NCI-H2107 treated with DMSO at 0.1 percent for 48 hours (cell line): ENCODE measurements around the gene HS6ST2.

Source experiments
- DNase-seq: peaks from one replicate; lab custom pipeline; 2025; ENCODE audit not compliant: unreplicated experiment; lab: John Stamatoyannopoulos, UW

HS6ST2 gene

GRCh38 chrX:132624466-132624865 lies 334.0 kb downstream of the HS6ST2 start:
- DNase-seq, result no peak

DNA sequence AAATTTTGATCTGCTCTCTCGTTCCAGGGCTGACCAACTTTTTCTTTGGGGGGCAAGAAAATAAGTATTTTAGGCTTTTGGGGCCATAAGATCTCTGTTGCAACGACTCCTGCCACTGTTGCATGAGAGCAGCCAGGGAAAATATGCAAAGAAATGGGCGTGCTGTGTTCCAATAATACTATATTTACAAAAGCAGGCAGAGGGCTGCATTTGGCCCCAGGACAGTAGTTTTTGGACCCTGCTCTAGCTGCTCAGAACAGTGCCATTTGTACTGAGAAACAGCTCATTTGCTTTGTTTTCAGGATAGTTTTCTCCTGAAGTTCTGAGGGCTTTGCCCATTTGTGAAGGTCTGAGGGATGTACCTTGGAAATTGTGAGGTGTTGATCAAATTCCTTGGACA lies 334.5 kb downstream of the HS6ST2 start:
- DNase-seq, result no peak

GRCh38 chrX:132623300-132623699 lies 335.1 kb downstream of the HS6ST2 start:
- no peak for DNase-seq

- DNase-seq, result no peak
Measured at GRCh38 chrX:132622130-132622529, 336.3 kb downstream of the HS6ST2 start.

GRCh38 chrX:132618810-132619209 lies 339.6 kb downstream of the HS6ST2 start:
- DNase-seq, result no peak

DNA sequence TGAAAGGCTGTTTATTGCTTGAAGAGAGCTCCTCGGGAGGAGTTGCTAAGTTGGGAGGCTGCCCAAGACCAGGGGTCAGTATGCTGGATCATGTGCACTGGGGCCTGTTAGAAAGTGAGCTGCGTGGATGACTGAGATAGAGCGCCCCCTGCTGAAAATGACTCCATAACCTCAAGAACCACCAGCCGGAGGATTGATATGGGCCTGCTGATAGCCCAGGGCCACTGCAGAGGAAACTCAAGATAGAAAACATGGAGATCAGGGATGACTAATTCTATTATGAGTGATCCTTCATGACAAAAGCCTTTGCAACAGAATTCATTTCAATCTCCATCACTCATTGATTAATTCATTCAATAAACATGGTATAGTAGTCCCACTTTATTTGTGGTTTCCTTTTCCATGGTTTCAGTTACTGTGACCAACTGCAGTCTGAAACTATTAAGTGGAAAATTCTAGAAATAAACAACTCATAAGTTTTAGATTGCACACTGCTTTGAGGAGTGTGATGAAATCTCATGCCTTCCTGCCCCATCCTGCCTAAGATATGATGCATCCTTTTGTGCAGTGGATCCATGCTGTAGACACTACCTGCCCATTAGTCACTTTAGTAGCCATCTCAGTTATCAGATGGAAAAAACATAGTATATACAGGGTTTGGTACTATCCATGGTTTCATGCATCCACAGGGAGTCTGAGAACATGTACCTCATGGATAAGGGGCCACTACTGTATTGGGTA lies 342.9 kb downstream of the HS6ST2 start:
- DNase-seq, result peak; percentile 49

DNA sequence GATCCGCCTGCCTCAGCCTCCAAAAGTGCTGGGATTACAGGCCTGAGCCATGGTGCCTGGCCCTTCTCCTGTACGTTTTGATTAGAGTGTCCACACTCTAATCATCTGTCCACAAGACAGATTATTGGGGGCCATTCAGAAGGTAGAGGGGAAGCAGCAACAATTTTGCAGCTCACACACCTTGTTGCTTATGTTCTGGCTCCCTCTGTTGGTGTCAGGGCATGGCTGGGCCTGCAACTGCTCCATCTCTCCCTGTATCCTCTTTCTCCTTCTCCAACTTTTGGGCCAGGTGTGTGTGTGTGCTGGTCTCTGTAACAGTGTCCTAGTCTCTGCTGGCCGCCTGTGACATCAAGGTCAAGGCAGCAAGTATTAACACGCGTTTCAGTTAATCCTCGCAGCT lies 344.1 kb downstream of the HS6ST2 start:
- DNase-seq, result no peak

- no peak for DNase-seq
Measured at GRCh38 chrX:132613801-132614200, 344.6 kb downstream of the HS6ST2 start.

- DNase-seq, result peak; percentile 72
Measured at GRCh38 chrX:132612821-132613564, 345.4 kb downstream of the HS6ST2 start.

DNA sequence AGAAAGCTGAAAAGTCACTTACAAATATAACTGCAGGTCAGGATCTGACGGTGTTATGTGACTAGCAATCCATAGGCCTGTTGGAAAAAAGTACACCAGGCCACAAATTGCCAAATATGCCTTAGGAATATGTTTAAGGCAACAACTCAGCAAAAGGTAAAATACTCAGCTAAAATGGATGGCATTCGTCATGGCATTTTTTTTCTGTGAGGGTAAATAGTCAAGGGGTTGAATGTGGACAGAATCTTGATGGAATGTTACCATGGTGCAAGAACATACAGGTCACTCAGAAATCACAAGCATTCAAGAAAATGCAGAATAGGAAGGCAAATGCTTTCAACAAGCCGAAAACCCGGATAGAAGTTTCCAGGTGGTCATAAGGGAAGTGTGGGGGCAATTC lies 347.9 kb downstream of the HS6ST2 start:
- DNase-seq, result no peak

GRCh38 chrX:132609362-132609848 lies 349.0 kb downstream of the HS6ST2 start:
- no peak for DNase-seq

GRCh38 chrX:132603700-132604286 lies 354.6 kb downstream of the HS6ST2 start:
- DNase-seq, result no peak

DNA sequence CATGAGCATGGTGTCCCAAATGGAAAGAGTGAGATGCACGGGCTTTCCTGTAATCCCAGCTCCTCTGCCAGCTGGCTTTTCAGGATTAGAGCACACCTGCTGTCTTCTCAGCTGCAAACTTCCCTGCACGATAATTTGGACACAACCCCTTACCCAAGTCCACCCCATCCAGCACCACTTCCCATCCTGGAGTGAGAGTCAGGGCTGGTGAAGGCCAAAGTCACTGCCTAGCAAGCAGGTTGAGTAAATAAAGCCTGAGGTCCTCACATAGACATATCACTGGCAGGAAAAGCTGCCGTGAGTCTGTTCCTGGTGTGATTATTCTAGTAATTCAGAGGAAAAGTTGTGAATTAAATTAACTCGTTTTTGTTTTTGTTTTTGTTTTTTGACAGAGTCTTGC lies 355.7 kb downstream of the HS6ST2 start:
- no peak for DNase-seq

DNA sequence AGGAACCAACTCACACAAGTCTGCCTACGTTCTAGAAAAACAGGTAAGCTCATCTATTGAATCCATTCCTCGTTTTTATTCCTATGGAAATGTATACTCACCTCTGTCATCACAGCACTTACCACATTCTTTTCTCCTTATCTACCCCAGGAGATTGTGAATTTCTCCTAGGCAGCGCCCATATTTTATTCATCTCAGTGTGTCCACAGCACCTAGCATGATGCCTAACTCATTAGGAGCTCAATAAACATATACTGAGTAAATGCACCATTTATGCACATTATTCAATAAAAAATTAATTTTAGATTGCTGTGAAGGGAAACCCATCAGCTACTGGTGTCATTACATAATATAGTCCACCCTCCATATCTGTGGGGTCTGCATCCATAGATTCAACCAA lies 363.4 kb downstream of the HS6ST2 start:
- DNase-seq, result no peak

DNA sequence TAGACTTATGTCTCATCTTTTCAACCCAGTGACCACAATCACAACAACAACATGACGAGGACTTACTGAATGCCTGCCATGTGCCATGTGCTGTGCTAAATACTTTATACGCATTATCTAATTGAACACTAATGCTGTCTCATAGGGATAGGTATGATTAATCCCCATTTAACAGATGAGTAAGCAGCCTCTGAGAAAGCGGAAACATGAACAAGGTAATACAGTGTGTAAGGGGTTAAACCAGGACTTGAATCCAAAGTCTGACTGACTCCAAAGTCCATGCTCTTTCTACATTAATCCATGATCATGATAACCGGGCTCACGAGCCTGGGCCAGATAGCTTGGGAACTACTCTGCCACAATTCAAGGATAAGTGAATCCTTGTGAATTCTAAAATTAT lies 364.3 kb downstream of the HS6ST2 start:
- no peak for DNase-seq

DNA sequence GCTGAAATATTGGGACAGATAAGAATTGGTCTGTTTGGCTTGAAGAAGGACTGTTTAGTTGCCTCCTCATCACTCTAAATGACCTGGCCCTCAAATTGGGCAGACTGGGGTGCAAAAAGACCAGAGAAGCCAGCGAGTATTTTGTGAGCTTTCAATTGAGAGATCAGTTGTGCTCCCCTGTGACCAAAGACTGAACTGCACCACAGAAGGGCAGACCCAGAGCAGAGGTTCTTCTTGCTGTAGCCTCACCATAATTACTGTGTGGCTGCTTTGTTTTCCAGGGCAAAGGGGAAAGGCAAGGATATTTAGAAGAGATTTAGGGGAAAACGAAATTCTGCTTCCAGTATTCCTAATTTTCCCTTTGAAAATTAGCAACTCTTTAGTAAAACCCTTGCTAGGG lies 365.5 kb downstream of the HS6ST2 start:
- peak; percentile 92 for DNase-seq

- peak; percentile 95 for DNase-seq
Measured at GRCh38 chrX:132591719-132592275, 366.6 kb downstream of the HS6ST2 start.

DNA sequence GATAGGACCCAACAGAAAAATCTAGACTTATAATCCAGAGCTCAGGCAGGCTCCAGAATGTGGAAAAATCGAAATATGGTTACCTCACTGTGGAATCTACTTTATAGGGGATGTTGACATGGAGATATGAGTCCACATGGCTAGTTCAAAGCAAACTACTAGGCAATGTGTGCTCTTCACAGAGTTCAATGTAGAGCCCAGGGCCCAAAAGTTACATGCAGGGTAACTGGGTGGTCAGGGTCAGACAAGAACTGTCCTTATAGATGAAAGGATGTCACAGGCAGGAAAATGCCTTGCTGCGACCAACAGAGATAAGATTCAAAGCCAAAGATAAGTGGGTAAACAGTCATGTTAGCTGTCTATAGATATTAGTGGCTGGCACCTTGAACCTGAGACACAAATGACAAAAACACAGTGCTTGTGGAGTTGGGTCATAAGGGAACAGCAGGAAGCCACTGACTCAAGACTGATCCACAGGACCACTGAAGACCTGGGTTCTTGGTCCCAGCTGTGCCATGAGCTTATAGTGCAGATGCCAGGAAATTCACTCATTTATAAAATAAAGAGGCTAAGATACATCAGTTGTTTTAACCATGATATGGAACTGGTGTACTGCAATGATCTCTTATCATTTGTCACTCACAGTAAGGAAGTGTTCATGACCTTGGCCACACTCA lies 367.9 kb downstream of the HS6ST2 start:
- DNase-seq, result no peak

GRCh38 chrX:132584936-132585335 lies 373.5 kb downstream of the HS6ST2 start:
- no peak for DNase-seq

GRCh38 chrX:132576939-132577338 lies 381.5 kb downstream of the HS6ST2 start:
- DNase-seq, result no peak
